Hepatocyte (in vitro differentiated cells): ENCODE results near the gene CAP2. TPM values are rescaled to one million over a fixed set of nuclear protein-coding genes. Genes with fewer than 3 reads are reported as not detected.
A peak's percentile ranks its signal among the peaks of the same experiment; 100 is the strongest.

Source experiments
- DNase-seq: peaks from one replicate; pipeline ENCODE4 v3.0.0-alpha.2; 2016; ENCODE audit warnings: low spot score
- H2AFZ ChIP-seq: fragments of 200-600 bp; sonication (generic); 2 replicates; pipeline ENCODE4 v1.6.0; 2016; ENCODE audit warnings: antibody characterized with exemption, mild to moderate bottlenecking
- H3K27ac ChIP-seq: fragments of 200-600 bp; sonication (generic); 2 replicates; pipeline ENCODE4 v1.5.1; 2016; ENCODE audit warnings: mild to moderate bottlenecking
- H3K27me3 ChIP-seq: fragments of 200-600 bp; sonication (generic); 2 replicates; pipeline ENCODE4 v1.6.1; 2016
- H3K36me3 ChIP-seq: fragments of 200-600 bp; sonication (generic); replicated peaks from 2 replicates; pipeline ENCODE4 v1.5.1; 2016; ENCODE audit warnings: low read depth; ENCODE audit not compliant: insufficient read depth
- H3K4me1 ChIP-seq: fragments of 200-600 bp; sonication (generic); 2 replicates; pipeline ENCODE4 v1.5.1; 2016; ENCODE audit warnings: mild to moderate bottlenecking, moderate library complexity; ENCODE audit not compliant: insufficient read depth
- H3K4me2 ChIP-seq: fragments of 200-600 bp; sonication (generic); 2 replicates; pipeline ENCODE4 v1.6.0; 2016
- H3K4me3 ChIP-seq: fragments of 200-600 bp; sonication (generic); 2 replicates; pipeline ENCODE4 v1.5.1; 2016; ENCODE audit warnings: mild to moderate bottlenecking
- H3K79me2 ChIP-seq: fragments of 200-600 bp; sonication (generic); 2 replicates; pipeline ENCODE4 v1.6.0; 2017; ENCODE audit warnings: mild to moderate bottlenecking
- H3K9me2 ChIP-seq: fragments of 200-600 bp; sonication (generic); replicated peaks from 2 replicates; pipeline ENCODE4 v1.6.0; 2017; ENCODE audit warnings: mild to moderate bottlenecking; ENCODE audit not compliant: insufficient read depth
- H3K9me3 ChIP-seq: fragments of 200-600 bp; sonication (generic); 2 replicates; pipeline ENCODE4 v1.5.1; 2016; ENCODE audit warnings: low read depth, mild to moderate bottlenecking
- H4K20me1 ChIP-seq: fragments of 200-600 bp; sonication (generic); 2 replicates; pipeline ENCODE4 v1.6.0; 2016; ENCODE audit warnings: mild to moderate bottlenecking; ENCODE audit not compliant: insufficient read depth, poor library complexity, severe bottlenecking
- EZH2 ChIP-seq: fragments of 200-600 bp; sonication (generic); IDR thresholded peaks from 2 replicates; pipeline ENCODE4 v1.6.1; 2016; ENCODE audit warnings: antibody characterized with exemption, mild to moderate bottlenecking, borderline replicate concordance
- EZH2phosphoT487 ChIP-seq: fragments of 200-600 bp; sonication (generic); IDR thresholded peaks from one replicate; pipeline ENCODE4 v1.6.1; 2018; ENCODE audit warnings: antibody characterized with exemption, mild to moderate bottlenecking, low read depth, moderate library complexity; ENCODE audit not compliant: unreplicated experiment, severe bottlenecking
- WGBS: methylation state at CpG from one replicate; pipeline ENCODE4 v1.1.6; 2016; ENCODE audit warnings: low lambda C conversion rate; ENCODE audit errors: missing lambda C conversion rate; 5-methylcytosine and 5-hydroxymethylcytosine counted together
- polyA plus RNA-seq: library from polyadenylated mRNA; unstranded; fragments of >200 nt; fragmentation: Nextera tagmentation; extraction: Ambion mirVana; gene quantifications from 2 replicates; pipeline ENCODE4 v1.2.1, GENCODE V29; 2016
- total RNA-seq: library from RNA; depleted of rRNA; stranded (reverse); fragments of >200 nt; gene quantifications from 2 replicates; pipeline ENCODE4 v1.2.3, GENCODE V29; 2014
- TF ChIP-seq, protein P1 (sequence below): fragments of 200-600 bp; sonication (generic); IDR thresholded peaks from 2 replicates; pipeline ENCODE4 v1.5.1; 2016; ENCODE audit warnings: antibody characterized with exemption, mild to moderate bottlenecking; ENCODE audit not compliant: poor library complexity

Gene CAP2
- total and polyA plus RNA-seq, 2 experiments from 2014 or later = 6.5 to 8.7 TPM

DNA sequence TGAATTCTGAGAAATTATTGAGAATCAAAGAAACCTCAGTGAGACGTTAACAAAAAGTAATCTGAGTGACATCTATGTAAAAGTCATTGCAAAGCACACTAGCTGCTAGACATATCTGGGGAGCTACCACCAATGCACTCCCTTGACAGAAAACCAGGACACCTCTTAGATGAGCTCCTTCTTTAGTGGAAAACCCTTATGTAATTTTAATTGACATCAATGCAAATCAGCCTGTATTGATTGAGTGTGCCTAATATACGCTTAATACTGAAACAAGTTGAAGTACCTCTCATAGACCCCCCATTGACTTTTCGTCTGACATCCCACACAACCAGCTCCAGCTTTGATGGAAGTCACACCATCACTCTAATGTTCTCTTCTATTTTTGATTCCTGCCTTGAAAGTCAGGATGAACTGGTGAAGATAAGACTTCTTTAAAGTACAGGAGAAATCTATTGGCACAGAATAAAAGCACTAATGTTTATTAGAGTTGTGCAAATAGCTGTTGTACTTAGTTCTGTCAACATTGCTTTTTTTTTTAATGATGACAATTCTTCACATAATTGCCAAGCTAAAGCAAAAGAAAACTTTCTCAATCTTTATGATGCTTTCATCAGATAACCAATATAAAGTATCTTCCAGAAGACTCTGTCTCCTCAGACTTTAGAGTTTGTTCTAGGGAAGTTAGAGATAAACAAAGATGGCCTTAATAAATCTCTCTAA is 108.7 kb downstream of the CAP2 start:
- H4K20me1 ChIP-seq = no peaks in the 10 kb centered on the region
- no peaks in the 10 kb centered on the region for H3K36me3 ChIP-seq
- H3K4me3 ChIP-seq = no peak overlapping the region
- peaks cover 9% of the 10 kb centered on the region for H3K4me1 ChIP-seq
- H3K27ac ChIP-seq = no peak overlapping the region
- no peak for DNase-seq
- WGBS = 82% methylated on average over 3 of the region's 3 CpGs
- no peak overlapping the region for H3K4me2 ChIP-seq
- no peaks in the 10 kb centered on the region for H3K27me3 ChIP-seq
- H2AFZ ChIP-seq = no peak overlapping the region
- H3K79me2 ChIP-seq = no peaks in the 10 kb centered on the region
- no peaks in the 10 kb centered on the region for H3K9me3 ChIP-seq
- TF ChIP-seq, protein P1, sequence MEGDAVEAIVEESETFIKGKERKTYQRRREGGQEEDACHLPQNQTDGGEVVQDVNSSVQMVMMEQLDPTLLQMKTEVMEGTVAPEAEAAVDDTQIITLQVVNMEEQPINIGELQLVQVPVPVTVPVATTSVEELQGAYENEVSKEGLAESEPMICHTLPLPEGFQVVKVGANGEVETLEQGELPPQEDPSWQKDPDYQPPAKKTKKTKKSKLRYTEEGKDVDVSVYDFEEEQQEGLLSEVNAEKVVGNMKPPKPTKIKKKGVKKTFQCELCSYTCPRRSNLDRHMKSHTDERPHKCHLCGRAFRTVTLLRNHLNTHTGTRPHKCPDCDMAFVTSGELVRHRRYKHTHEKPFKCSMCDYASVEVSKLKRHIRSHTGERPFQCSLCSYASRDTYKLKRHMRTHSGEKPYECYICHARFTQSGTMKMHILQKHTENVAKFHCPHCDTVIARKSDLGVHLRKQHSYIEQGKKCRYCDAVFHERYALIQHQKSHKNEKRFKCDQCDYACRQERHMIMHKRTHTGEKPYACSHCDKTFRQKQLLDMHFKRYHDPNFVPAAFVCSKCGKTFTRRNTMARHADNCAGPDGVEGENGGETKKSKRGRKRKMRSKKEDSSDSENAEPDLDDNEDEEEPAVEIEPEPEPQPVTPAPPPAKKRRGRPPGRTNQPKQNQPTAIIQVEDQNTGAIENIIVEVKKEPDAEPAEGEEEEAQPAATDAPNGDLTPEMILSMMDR = no peak
- TF ChIP-seq EZH2 (no peak), EZH2phosphoT487 (no peak)
- H3K9me2 ChIP-seq = no peaks in the 10 kb centered on the region

DNA sequence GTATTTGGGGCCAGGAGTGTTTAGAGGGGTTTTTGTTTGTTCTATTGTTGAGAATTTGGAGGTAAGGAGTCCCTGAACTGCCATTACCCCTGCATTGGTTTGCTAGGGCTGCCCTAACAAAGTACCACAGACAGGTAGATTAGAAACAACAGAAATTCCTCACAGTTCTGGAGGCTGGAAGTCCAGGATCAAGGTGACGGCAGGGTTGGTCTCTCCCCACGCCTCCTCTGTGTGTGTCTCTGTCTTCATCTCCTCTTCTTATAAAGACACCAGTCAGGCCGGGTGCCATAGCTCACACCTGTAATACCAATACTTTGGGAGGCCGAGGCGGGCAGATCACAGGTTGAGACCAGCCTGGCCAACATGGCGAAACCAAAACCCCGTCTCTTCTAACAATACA is 109.7 kb downstream of the CAP2 start:
- H3K27ac ChIP-seq = no peak overlapping the region
- 97% methylated on average over 7 of the region's 7 CpGs for WGBS

DNA sequence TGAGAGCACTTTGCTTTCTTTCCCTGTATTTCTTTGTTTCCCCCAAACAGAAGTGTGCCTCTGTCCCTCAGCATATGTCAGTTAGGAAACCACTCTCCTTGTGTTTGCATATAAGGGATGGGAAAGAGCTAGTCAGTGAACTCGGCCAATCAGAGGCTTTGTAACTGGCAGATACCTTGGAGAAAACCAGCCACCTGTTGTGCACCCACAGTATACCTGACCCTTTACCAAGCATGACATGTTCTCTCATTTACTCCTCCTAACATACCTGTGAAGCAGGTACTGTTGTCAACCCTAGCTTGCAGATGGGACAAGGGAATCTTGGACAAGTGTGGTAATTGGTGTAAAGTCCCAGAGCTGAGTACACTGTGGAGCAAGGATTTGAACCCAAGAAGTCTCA is 110.6 kb downstream of the CAP2 start:
- Histone ChIP-seq H3K27ac (no peak overlapping the region), H3K4me2 (no peak overlapping the region), H3K9me2 (no peaks in the 10 kb centered on the region), H3K9me3 (no peaks in the 10 kb centered on the region), H3K4me1 (peaks cover 9% of the 10 kb centered on the region), H3K4me3 (no peak overlapping the region), H4K20me1 (no peaks in the 10 kb centered on the region), H3K36me3 (no peaks in the 10 kb centered on the region), H3K27me3 (no peaks in the 10 kb centered on the region), H3K79me2 (no peaks in the 10 kb centered on the region), H2AFZ (no peak overlapping the region)
- DNase-seq = no peak
- WGBS = 89% methylated on average over 1 of the region's 1 CpG
- TF ChIP-seq EZH2 = no peak
- TF ChIP-seq EZH2phosphoT487 = no peak
- TF ChIP-seq, protein P1 = no peak

More for the DNA sequence above, 109.7 kb downstream of the CAP2 start:
- Histone ChIP-seq H3K9me2 (no peaks in the 10 kb centered on the region), H3K4me3 (no peak overlapping the region), H2AFZ (no peak overlapping the region), H3K4me1 (peaks cover 9% of the 10 kb centered on the region), H3K9me3 (no peaks in the 10 kb centered on the region), H3K27me3 (no peaks in the 10 kb centered on the region), H3K36me3 (no peaks in the 10 kb centered on the region), H3K4me2 (no peak overlapping the region), H4K20me1 (no peaks in the 10 kb centered on the region), H3K79me2 (no peaks in the 10 kb centered on the region)
- no peak for DNase-seq
- no peak for TF ChIP-seq EZH2
- TF ChIP-seq, protein P1 = no peak
- TF ChIP-seq EZH2phosphoT487 = no peak

DNA sequence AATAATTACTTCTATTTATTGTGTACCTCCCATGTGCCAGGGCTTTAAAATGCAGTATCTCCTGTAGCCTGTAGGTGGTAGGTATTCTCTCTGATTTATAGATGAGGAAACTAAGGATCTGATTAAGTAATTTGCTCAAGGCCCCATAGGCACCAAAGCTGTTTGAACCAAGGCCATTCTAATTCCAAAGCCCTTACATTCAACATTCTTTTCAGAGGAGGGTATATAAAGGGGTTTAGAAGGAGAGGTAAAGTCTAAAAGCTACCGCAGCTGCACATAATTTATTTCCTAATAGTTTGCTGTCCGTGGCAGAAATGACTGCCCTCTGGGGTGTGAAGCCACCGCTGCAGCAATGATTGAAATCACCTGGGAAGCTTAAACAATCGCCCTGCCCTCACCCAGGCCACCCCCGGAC is 111.7 kb downstream of the CAP2 start:
- WGBS = 55% methylated on average over 5 of the region's 5 CpGs
- TF ChIP-seq EZH2phosphoT487 = no peak
- TF ChIP-seq, protein P1 = peak; percentile 20
- H3K79me2 ChIP-seq = no peaks in the 10 kb centered on the region
- H3K4me2 ChIP-seq = no peak overlapping the region
- no peak overlapping the region for H2AFZ ChIP-seq
- no peak overlapping the region for H3K4me3 ChIP-seq
- peaks cover 9% of the 10 kb centered on the region for H3K4me1 ChIP-seq
- H3K9me3 ChIP-seq = no peaks in the 10 kb centered on the region
- H3K27ac ChIP-seq = no peak overlapping the region
- H4K20me1 ChIP-seq = no peaks in the 10 kb centered on the region
- H3K27me3 ChIP-seq = no peaks in the 10 kb centered on the region
- no peaks in the 10 kb centered on the region for H3K36me3 ChIP-seq
- H3K9me2 ChIP-seq = no peaks in the 10 kb centered on the region
- DNase-seq = no peak
